Activated gamma-delta T cell (primary cell): ENCODE data around the gene BROX.
"Not testable (repeated sequence)": the region's sequence is repeated elsewhere in the genome, so short reads cannot be mapped to it uniquely, and the experiment has no call there.

ENCODE experiments used
- DNase-seq: peaks from one replicate; lab custom pipeline; 2025; lab: John Stamatoyannopoulos, UW
- total RNA-seq, 2 donors: gene quantifications; one replicate each; lab custom pipeline; 2026; lab: John Stamatoyannopoulos, UW

Gene BROX
- total RNA-seq, result 117 to 119 reads per million in 2 donors

GRCh38 chr1:222712253-222713090 lies at the start of gene BROX, which contains the start of gene AIDA:
BROX (plus strand) TSS chr1:222712564; CDS start chr1:222715700, 3,136 bp downstream.
AIDA (minus strand) TSS chr1:222712491; CDS start chr1:222712317, 174 bp downstream.
- DNase-seq, result peak; percentile 89

GRCh38 chr1:222663431-222663934 lies 48.9 kb upstream of the BROX start:
- DNase-seq, result no peak

- no peak for DNase-seq
Measured at GRCh38 chr1:222665964-222666363, 46.4 kb upstream of the BROX start.

- not testable (repeated sequence) for DNase-seq
Measured at GRCh38 chr1:222668184-222668583, 44.2 kb upstream of the BROX start.

- not testable (repeated sequence) for DNase-seq
Measured at GRCh38 chr1:222669107-222669506, 43.3 kb upstream of the BROX start.

- no peak for DNase-seq
Measured at GRCh38 chr1:222670110-222670509, 42.3 kb upstream of the BROX start.

GRCh38 chr1:222680080-222680479 lies 32.3 kb upstream of the BROX start:
- no peak for DNase-seq

GRCh38 chr1:222691016-222691415 lies 21.3 kb upstream of the BROX start:
- DNase-seq, result no peak

- DNase-seq, result no peak
Measured at GRCh38 chr1:222694927-222695326, 17.4 kb upstream of the BROX start.

- DNase-seq, result no peak
Measured at GRCh38 chr1:222696741-222697140, 15.6 kb upstream of the BROX start.

- DNase-seq, result no peak
Measured at GRCh38 chr1:222697203-222697602, 15.2 kb upstream of the BROX start.

GRCh38 chr1:222697826-222698225 lies 14.5 kb upstream of the BROX start:
- no peak for DNase-seq

- no peak for DNase-seq
Measured at GRCh38 chr1:222702210-222702609, 10.2 kb upstream of the BROX start.

- no peak for DNase-seq
Measured at GRCh38 chr1:222704260-222704659, 8.1 kb upstream of the BROX start.

GRCh38 chr1:222706815-222707214 lies 5.5 kb upstream of the BROX start:
- no peak for DNase-seq

- DNase-seq, result no peak
Measured at GRCh38 chr1:222709700-222710153, 2.6 kb upstream of the BROX start.

- peak; percentile 35 for DNase-seq
Measured at GRCh38 chr1:222711319-222712252, 778 bp upstream of the BROX start.

- peak; percentile 88 for DNase-seq
Measured at GRCh38 chr1:222713091-222713961, 962 bp downstream of the BROX start.

- DNase-seq, result no peak
Measured at GRCh38 chr1:222716393-222716792, 4.0 kb downstream of the BROX start.

GRCh38 chr1:222728746-222729145 lies 16.4 kb downstream of the BROX start:
- no peak for DNase-seq

- no peak for DNase-seq
Measured at GRCh38 chr1:222730866-222731265, 18.5 kb downstream of the BROX start.
